Kidney epithelial cell (primary cell): Measurements from ENCODE around the gene TBC1D13. TPM values are rescaled to one million over a fixed set of nuclear protein-coding genes. Genes with fewer than 3 reads are reported as not detected.

Experiments
- DNase-seq: peaks from one replicate; pipeline ENCODE4 v3.0.0-alpha.2; 2010; ENCODE audit warnings: low read depth
- H3K27me3 ChIP-seq: 2 replicates; pipeline ENCODE4 v1.6.0; 2011; ENCODE audit warnings: low read length; ENCODE audit not compliant: control insufficient read depth, insufficient read depth
- H3K36me3 ChIP-seq: 2 replicates; pipeline ENCODE4 v1.5.1; 2011; ENCODE audit warnings: low read length; ENCODE audit not compliant: control insufficient read depth, insufficient read depth
- H3K4me3 ChIP-seq: 2 replicates; pipeline ENCODE4 v1.5.1; 2011; ENCODE audit warnings: low read depth, mild to moderate bottlenecking, control low read depth, low read length
- CTCF ChIP-seq: IDR thresholded peaks from 2 replicates; pipeline ENCODE4 v1.5.1; 2011; ENCODE audit warnings: mild to moderate bottlenecking, moderate library complexity, low read length, control low read depth, inconsistent platforms; ENCODE audit not compliant: insufficient read depth, poor library complexity, severe bottlenecking
- total RNA-seq: library from RNA; depleted of rRNA; stranded (reverse); fragments of >200 nt; gene quantifications from 2 replicates; pipeline ENCODE4 v1.2.3, GENCODE V29; 2015

TBC1D13 gene
- total RNA-seq, 1 donor from 2014 or later, result 17.7 TPM

GRCh38 chr9:128781187-128782070 is 5.6 kb upstream of the TBC1D13 start:
- H3K4me3 ChIP-seq, result no peak overlapping the region
- no peak for TF ChIP-seq CTCF
- no peaks in the 10 kb centered on the region for H3K27me3 ChIP-seq
- no peaks in the 10 kb centered on the region for H3K36me3 ChIP-seq
- no peak for DNase-seq

- Histone ChIP-seq H3K4me3 (no peak overlapping the region), H3K36me3 (no peaks in the 10 kb centered on the region), H3K27me3 (no peaks in the 10 kb centered on the region)
- TF ChIP-seq CTCF, result no peak
- no peak for DNase-seq
Observed at GRCh38 chr9:128782669-128783068, 4.4 kb upstream of the TBC1D13 start.

GRCh38 chr9:128785427-128785826 is 1.6 kb upstream of the TBC1D13 start:
- no peaks in the 10 kb centered on the region for H3K36me3 ChIP-seq
- TF ChIP-seq CTCF, result no peak

GRCh38 chr9:128787659-128788058 is 606 bp downstream of the TBC1D13 start:
- Histone ChIP-seq H3K27me3 (no peaks in the 10 kb centered on the region), H3K4me3 (peak overlapping the region; percentile 98), H3K36me3 (no peaks in the 10 kb centered on the region)
- no peak for DNase-seq
- no peak for TF ChIP-seq CTCF

More at GRCh38 chr9:128785427-128785826, 1.6 kb upstream of the TBC1D13 start:
- Histone ChIP-seq H3K4me3 (no peak overlapping the region), H3K27me3 (no peaks in the 10 kb centered on the region)
- no peak for DNase-seq

GRCh38 chr9:128788445-128788844 is 1.4 kb downstream of the TBC1D13 start:
- Histone ChIP-seq H3K4me3 (no peak overlapping the region), H3K27me3 (no peaks in the 10 kb centered on the region), H3K36me3 (peaks cover 2% of the 10 kb centered on the region)
- no peak for DNase-seq
- TF ChIP-seq CTCF, result no peak

- Histone ChIP-seq H3K27me3 (no peaks in the 10 kb centered on the region), H3K36me3 (peaks cover 2% of the 10 kb centered on the region), H3K4me3 (no peak overlapping the region)
- DNase-seq, result no peak
- no peak for TF ChIP-seq CTCF
Observed at GRCh38 chr9:128790536-128790935, 3.5 kb downstream of the TBC1D13 start.
